Calu3 (cell line): ENCODE measurements around the gene TRIM47. TPM values are rescaled to one million over a fixed set of nuclear protein-coding genes. Genes with fewer than 3 reads are reported as not detected.

Source experiments
- BruUV-seq: library from RNA; stranded (reverse); fragments of 400-500 nt; replicated peaks from 2 replicates; lab custom pipeline; 2021; lab: Mats Ljungman, UMichigan
- CTCF ChIA-PET: fragments of 300-600 bp; sonication (Branson Sonifier 250); formaldehyde crosslinking; loops from one replicate; lab custom pipeline; 2022; ENCODE audit warnings: antibody characterized with exemption; lab: Charles Lee
- DNase-seq: peaks from one replicate; pipeline ENCODE4 v3.0.0; 2022
- H3K27ac Mint-ChIP-seq: one replicate; pipeline ENCODE4 v1.8.0; 2022; ENCODE audit warnings: mixed read lengths; ENCODE audit not compliant: unreplicated experiment
- H3K27me3 Mint-ChIP-seq: one replicate; pipeline ENCODE4 v1.8.0; 2022; ENCODE audit warnings: mixed read lengths; ENCODE audit not compliant: unreplicated experiment
- H3K36me3 Mint-ChIP-seq: one replicate; pipeline ENCODE4 v1.8.0; 2022; ENCODE audit warnings: mild to moderate bottlenecking, moderate library complexity, mixed read lengths; ENCODE audit not compliant: insufficient read depth, unreplicated experiment
- H3K4me1 Mint-ChIP-seq: one replicate; pipeline ENCODE4 v1.8.0; 2022; ENCODE audit warnings: mild to moderate bottlenecking, low read depth, mixed read lengths; ENCODE audit not compliant: unreplicated experiment
- H3K4me3 Mint-ChIP-seq: one replicate; pipeline ENCODE4 v1.8.0; 2022; ENCODE audit warnings: mild to moderate bottlenecking, low read depth, moderate library complexity, mixed read lengths; ENCODE audit not compliant: unreplicated experiment
- H3K9me3 Mint-ChIP-seq: one replicate; pipeline ENCODE4 v1.8.0; 2022; ENCODE audit warnings: low read depth, mixed read lengths; ENCODE audit not compliant: unreplicated experiment
- intact Hi-C: fragments of 100-400 bp; cut with micrococcal nuclease; formaldehyde crosslinking; loops from one replicate; pipeline ENCODE4 v1.10.0; 2022; ENCODE audit not compliant: unreplicated experiment
- total RNA-seq: library from RNA; stranded (reverse); gene quantifications from 2 replicates; pipeline ENCODE4 v1.2.3, GENCODE V29; 2022
- TF ChIP-seq, protein P1 (sequence below): fragments of 200-600 bp; IDR thresholded peaks from one replicate; pipeline ENCODE4 v1.8.0; 2022; ENCODE audit warnings: antibody characterized with exemption; ENCODE audit not compliant: unreplicated experiment

TRIM47 gene
- total RNA-seq, 1 experiment from 2014 or later, result 54.1 TPM

DNA sequence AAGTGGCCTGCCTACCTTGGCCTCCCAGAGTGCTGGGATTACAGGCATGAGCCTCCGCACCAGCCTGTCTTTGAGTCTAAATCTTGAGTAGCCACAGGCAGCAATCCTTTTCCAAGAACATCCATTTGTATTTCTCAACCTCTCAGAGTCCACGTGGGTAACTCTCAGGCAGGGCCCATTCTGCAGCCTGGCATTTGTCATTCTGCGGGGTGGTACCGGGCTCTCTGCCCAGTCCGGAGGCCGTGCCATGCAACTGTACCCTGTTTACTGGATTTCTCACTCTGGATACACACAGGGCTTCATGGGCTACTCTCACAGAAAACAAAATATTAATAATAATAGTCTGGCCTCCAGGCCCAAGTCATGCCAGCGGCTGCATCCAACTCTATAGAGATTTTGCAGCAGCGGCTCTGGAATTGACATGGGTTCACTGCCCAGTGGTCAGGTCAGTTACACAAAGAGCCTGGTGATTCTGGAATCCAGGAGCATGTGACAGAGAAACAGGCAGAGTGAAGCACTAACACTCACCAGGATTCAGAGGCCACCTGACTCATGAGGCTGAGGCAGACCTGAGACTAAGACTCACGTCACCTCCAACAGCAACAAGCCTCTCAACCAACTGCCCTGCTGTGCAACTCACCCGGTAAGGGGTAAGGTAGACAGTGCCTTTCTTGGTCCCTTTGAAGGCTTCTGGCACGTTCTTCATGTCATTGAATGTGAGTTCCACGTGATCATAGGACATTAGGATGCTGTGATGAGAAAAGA is 27.3 kb downstream of the TRIM47 start:
- no peak overlapping the region for H3K4me3 Mint-ChIP-seq
- intact Hi-C loops, result no loop called here
- CTCF ChIA-PET, result no interaction called here
- H3K27ac Mint-ChIP-seq, result no peak overlapping the region
- H3K9me3 Mint-ChIP-seq, result no peaks in the 10 kb centered on the region
- no peaks in the 10 kb centered on the region for H3K27me3 Mint-ChIP-seq
- peaks cover 68% of the 10 kb centered on the region for H3K36me3 Mint-ChIP-seq
- TF ChIP-seq, protein P1, sequence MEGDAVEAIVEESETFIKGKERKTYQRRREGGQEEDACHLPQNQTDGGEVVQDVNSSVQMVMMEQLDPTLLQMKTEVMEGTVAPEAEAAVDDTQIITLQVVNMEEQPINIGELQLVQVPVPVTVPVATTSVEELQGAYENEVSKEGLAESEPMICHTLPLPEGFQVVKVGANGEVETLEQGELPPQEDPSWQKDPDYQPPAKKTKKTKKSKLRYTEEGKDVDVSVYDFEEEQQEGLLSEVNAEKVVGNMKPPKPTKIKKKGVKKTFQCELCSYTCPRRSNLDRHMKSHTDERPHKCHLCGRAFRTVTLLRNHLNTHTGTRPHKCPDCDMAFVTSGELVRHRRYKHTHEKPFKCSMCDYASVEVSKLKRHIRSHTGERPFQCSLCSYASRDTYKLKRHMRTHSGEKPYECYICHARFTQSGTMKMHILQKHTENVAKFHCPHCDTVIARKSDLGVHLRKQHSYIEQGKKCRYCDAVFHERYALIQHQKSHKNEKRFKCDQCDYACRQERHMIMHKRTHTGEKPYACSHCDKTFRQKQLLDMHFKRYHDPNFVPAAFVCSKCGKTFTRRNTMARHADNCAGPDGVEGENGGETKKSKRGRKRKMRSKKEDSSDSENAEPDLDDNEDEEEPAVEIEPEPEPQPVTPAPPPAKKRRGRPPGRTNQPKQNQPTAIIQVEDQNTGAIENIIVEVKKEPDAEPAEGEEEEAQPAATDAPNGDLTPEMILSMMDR, result no peak
- BruUV-seq, result no TSS peak
- peaks cover 8% of the 10 kb centered on the region for H3K4me1 Mint-ChIP-seq
- DNase-seq, result no peak

DNA sequence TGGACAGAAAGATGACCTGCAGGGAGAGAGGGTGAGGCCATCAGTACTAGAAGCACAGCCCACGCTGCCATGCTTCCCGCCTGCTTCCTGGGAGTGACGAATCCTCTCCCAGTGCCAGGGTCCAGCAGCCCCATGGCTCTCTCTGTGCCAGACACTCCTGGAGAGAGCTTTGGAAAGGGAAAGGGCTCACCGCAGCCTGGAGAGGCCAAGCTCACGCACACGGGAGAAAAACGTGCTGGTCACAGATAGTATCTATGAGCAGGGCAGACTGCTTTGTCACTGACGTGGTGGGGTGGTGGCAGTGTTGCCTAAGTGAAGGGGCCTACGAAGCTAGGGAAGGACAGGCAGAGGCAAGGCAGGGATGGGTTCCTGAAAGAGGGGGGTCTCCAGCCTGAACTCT is 28.7 kb downstream of the TRIM47 start:
- Mint-ChIP-seq H3K36me3 (peaks cover 82% of the 10 kb centered on the region), H3K27ac (no peak overlapping the region), H3K4me3 (no peak overlapping the region), H3K27me3 (no peaks in the 10 kb centered on the region), H3K9me3 (no peaks in the 10 kb centered on the region), H3K4me1 (peaks cover 18% of the 10 kb centered on the region)
- TF ChIP-seq, protein P1, result no peak
- intact Hi-C loops, result loop anchor here (5.0 kb wide), 1 partner anchor 38 kb away; no protein-coding TSS in a partner anchor
- no peak for DNase-seq
- CTCF ChIA-PET, result interaction anchor here (0.6 kb wide), 1 partner anchor 283 kb away, joined by 5 read pairs; no protein-coding TSS in a partner anchor
- no TSS peak for BruUV-seq

DNA sequence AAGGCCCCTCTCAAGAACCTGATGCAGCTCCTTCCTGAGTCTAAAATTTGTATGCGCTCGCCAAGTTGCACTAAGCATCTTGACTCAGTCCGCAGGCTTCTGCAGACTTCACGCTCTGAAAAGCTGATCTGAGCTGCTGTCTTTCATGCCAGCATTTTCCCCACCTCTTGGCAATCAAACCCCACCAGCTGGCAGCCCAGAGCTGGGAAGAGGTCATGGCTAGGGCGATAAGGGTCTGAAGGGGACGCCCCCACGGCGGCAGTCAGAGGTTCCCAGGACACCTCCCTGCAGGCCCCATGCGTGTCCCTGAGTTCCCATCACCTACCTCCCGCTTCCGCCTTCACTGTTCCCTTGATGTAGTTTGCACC is 29.1 kb downstream of the TRIM47 start:
- peaks cover 18% of the 10 kb centered on the region for H3K4me1 Mint-ChIP-seq
- intact Hi-C loops, result loop anchor here (5.0 kb wide), 1 partner anchor 38 kb away; no protein-coding TSS in a partner anchor
- no peak overlapping the region for H3K4me3 Mint-ChIP-seq
- no peaks in the 10 kb centered on the region for H3K9me3 Mint-ChIP-seq
- DNase-seq, result no peak
- CTCF ChIA-PET, result interaction anchor here (0.6 kb wide), 1 partner anchor 284 kb away, joined by 5 read pairs; no protein-coding TSS in a partner anchor
- no peaks in the 10 kb centered on the region for H3K27me3 Mint-ChIP-seq
- peaks cover 87% of the 10 kb centered on the region for H3K36me3 Mint-ChIP-seq
- H3K27ac Mint-ChIP-seq, result no peak overlapping the region
- TF ChIP-seq, protein P1, result no peak
- no TSS peak for BruUV-seq

DNA sequence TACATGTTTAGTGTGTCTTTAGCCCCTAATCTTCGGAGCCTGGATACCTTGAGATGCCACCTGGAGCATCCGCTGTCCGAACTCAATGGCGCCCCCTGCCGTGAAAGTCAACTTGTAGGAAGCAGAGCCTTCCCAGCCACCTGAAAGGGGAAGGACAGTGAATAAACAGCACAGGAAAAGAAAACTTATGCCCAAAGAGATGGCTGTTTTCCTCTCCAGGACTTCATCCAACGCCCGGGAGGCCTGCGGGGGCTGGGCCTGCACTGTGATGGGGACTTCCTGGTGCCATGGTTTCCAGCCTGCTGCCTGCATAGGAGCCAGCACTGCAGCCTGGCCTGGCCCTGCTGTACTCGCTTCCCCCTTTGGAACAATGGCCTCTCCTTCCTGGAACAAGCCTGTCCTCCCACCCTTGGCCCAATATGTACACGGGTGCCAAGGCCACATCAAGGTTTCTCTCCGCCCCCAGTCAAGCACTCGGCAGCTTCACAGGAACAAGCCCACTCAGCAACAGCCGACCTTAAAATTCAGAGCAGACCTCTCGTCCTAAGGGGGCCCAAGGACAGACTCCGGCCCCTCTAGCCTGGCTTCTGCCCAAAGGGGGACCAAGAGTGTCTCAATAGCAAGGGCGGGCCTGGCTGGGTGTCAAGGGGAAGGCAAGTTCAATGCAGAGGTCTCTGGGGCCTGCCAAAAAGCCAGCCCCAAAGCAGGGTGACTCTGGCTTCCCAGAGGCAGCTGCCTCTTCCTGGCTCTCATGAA is 29.7 kb downstream of the TRIM47 start:
- TF ChIP-seq, protein P1, result peak; percentile 84
- peak; percentile 82 for DNase-seq
- Mint-ChIP-seq H3K4me1 (peaks cover 18% of the 10 kb centered on the region), H3K9me3 (no peaks in the 10 kb centered on the region), H3K4me3 (no peak overlapping the region), H3K27ac (no peak overlapping the region), H3K36me3 (peaks cover 91% of the 10 kb centered on the region), H3K27me3 (no peaks in the 10 kb centered on the region)
- no TSS peak for BruUV-seq
- intact Hi-C loops, result loop anchor here (5.0 kb wide), 1 partner anchor 39 kb away; no protein-coding TSS in a partner anchor
- CTCF ChIA-PET, result interaction anchor here (0.6 kb wide), 2 partner anchors 18 to 284 kb away, joined by 3 to 5 read pairs; no protein-coding TSS in a partner anchor
